ENCODE results near the gene POLG2. TPM values are rescaled to one million over a fixed set of nuclear protein-coding genes. Genes with fewer than 3 reads are reported as not detected.
"Not testable (repeated sequence)": the region's sequence is repeated elsewhere in the genome, so short reads cannot be mapped to it uniquely, and the experiment has no call there.

POLG2 gene
- total RNA-seq, 1 experiment from 2014 or later, result 29.1 TPM

- DNase-seq (ENCODE audit: extremely low read depth, low read depth), result peak; percentile 98
Observed at GRCh38 chr17:64506201-64506575, 9.3 kb upstream of the POLG2 start, which contains the start of gene DDX5. DDX5 (minus strand) TSS chr17:64506289; CDS start chr17:64506119, 170 bp downstream.

DNA sequence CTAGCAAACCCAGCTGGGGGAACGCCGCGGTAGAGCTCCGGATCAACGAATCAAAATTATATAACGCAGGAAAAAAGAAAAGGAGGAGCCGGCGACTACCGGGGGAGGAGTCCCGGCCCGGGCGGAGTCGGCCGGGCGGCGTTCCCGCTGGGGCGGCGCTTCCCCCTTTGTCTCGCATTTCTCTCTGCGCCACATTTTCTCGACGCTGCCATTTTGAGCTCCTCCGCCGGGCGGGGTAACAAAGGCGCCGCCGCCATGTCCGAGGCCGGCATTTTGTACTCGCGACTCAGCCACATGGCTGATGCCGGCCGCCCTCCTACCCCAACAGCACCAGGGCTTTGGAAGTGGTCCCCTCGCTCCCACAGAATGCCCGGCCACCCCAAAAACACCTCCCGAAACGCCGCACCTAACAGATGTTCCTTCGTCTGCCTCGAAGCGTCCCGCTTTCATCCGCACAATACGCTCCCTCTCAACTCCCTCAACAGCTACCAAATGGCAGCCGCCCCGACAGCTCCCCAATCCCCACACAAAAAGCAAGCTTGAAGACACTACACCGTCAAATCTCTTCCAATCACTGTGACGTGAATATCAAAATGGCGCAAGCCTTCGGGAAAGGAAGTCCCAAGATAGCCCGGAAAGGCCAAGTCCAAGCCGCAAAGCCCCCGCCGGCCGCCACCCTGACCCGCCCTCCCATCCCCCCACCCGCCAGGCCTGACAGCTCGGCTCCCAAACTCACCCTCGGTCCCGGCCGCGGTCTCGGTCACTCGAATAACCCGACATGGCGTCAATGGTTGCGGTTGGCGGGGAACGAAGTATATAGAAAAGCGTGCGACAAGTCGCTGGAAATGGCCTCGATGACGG, 8.7 kb upstream of the POLG2 start:
- peak; percentile 83 for DNase-seq (ENCODE audit: extremely low read depth, low read depth)

DNA sequence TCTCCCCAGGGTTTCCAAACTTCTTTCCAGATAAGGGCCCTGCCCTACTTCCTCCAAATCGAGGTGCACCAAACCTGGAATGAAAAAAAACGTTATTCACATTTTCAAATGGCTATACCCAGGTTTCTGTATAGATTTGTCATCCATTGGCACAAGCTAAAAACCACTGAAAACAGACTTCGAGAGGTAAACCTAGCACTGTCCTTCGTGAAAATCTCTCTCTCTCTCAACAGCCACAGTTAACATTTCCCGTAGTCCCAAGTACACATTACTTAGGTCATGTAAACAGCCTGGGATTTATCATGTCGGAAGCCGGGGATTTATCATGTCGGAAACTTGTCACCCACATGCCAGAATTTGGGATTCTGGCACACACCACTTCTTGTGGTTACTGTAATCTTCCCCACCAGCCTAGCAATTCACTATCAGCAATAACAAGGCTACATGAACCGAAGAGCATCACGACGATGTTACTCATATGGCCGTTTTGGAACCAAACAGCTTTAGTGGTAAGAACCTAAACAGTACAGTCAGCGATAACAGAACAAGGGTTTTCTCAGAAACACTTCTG, 8.0 kb upstream of the POLG2 start:
- peak; percentile 56 for DNase-seq (ENCODE audit: extremely low read depth, low read depth)

DNA sequence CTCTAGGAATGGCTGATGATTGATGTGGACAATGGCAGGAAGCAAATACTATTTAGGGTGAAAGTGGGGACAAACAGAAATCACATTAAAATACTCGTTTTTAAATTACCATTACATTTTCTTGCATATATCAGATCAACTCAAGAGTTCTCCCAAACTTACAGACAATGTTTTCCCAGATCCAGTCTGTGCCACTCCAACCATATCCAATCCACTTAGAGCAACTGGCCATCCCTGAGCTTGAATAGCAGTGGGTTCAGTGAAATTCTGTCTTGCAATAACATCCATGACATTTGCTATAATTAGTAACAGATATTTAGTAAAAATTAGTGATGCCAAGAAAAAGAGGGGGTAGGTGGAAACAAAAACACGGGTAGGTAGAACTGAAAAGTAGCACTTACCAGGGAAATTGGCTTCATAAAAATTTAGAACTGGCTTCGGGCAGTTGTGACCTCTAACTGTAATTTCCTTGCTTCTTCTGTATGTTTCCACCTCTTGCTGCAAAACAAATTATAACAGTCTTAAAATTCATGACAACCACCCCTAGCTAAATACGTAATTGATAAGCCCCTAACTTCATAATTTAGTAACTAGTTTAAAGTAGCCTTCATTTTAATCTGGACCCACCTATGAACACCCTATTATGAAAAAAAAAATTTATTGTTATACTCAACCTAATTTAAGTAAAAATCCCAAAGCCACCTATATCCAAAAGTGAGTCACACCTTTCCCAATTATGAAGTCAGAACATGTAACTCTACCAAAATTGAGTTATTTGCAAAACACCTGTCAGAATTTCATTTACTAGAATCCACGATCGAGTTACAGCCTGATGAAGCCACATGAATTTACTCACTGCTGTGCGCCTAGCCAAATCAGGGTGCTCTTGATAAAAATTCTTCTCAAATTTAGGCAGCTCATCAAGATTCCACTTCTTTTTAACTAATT, 7.2 kb upstream of the POLG2 start:
- no peak for DNase-seq (ENCODE audit: extremely low read depth, low read depth)

DNA sequence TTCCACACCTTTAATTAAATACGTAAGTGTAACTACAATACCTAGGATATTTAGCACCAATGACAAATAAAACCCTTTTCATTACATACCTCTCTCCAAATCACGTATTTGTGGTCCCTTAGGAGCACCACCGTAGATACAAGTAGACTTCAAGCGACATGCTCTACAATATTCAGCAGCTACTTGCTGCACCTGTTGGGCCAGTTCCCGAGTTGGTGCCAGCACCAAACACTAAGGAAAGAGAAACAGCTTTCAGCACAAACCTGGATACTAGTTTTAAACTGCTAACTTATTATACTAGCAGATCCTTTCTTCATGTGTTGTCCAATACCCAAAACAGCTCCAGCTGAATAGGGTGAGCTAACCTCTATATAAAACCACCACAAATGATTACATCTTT, 6.5 kb upstream of the POLG2 start:
- DNase-seq (ENCODE audit: extremely low read depth, low read depth), result no peak

DNA sequence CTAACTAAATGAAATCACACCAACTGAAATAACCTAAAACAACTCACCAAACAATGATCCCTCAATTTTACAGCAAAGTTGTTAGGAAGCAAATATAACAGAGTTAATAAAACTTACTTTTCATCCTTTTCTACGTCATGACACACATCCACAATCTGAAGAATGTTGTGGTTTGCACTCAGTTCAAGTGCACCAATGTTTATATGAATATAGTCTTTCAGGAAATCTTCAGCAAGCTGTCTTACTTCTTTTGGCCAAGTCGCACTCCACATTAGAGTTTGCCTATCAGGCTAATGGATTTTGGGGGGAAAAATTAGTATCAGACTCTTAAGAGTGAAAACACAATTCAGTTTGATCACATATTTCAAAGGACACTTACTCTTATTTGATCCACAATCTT, 6.0 kb upstream of the POLG2 start:
- no peak for DNase-seq (ENCODE audit: extremely low read depth, low read depth)

DNA sequence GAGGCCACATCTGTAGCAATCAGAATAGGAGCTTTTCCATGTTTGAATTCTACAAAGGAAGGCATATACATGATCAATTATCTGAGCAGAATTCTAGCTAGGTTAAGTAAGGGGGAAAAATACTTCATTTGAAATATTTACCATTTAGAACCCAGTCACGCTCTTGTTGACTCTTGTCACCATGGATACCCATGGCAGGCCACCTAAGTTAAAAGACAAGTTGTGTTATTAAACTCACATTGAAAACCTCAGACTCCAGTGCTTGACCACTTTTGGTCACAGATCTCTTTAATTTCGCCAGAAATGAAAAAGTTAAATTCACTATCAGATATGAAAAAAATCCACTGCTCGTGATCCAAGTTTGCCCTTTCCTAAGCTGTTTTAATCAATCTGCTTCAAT, 5.2 kb upstream of the POLG2 start:
- DNase-seq (ENCODE audit: extremely low read depth, low read depth), result no peak

DNA sequence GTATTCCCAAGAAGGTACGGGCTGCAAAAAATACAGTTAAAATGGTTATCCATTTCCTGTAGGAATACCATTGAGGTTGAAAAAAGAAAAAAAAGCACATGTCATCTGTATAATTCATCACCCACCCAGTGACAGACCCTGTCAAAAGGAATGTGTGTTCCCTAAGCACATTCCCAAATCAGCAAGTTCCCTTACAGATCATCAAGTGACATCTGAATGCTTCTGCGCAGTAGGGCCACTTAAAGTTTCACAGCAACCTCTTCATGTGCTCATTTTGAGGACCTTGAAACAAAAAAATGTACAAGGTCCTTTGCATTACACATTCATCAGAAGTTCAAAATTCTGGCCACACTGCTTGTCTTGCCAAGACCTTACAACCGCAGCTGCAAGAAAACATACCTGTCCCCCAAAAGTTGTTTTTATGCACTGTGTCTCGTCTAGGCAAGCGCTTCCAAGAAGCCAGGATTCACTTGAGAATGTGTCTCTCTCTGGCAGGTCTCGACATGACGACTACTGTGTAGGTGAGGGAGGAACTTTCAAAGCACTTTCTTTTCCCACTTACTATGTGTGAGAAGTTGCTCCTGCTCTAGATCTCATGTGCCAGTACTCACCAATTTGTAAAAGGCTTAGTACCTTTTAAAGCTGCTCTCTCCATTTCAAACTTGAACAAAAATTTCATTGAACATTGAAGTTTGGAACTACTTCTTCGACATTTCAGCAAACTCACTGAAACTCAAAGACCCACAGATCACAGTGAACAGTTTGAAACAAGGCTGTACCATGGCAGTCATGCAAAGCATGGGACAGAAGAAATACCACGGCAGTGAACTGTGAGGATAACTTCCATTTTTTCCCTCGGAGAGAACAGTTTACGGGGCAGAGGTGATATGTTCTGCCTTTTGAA, 4.3 kb upstream of the POLG2 start:
- DNase-seq (ENCODE audit: extremely low read depth, low read depth), result no peak

- DNase-seq (ENCODE audit: extremely low read depth, low read depth), result no peak
Observed at GRCh38 chr17:64500487-64500859, 3.6 kb upstream of the POLG2 start.

DNA sequence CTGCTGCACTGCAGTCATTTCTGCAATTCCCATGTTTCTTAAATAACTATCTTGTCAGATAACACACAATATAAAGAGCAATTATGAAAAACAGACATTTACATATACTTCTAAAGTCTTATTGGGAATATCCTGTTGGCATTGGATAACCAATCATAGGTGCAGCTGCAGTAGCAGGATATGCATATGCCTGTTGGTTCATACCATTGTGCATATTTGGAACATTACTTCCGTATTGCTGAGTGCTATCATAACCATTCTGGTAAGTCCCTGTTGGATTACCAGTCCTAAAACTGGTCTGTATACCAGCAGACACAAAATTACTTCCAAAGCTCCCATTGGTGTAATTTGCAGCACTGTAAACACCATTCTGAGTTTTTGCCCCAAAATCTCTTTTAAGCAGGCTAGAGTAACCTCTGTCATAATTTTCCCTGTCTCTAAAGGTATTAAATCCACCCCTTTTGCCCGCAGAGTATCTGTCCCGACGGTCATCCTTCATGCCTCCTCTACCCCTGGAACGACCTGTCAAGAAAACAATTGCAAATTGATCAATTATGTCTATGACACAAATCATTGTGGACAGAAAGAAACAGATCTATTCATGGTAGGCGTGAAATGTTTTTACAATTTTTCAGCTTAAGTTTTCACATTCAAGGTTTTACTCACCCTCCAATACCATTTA, 3.1 kb upstream of the POLG2 start:
- DNase-seq (ENCODE audit: extremely low read depth, low read depth), result no peak

GRCh38 chr17:64498308-64499203, 1.7 kb upstream of the POLG2 start:
- no peak for DNase-seq (ENCODE audit: extremely low read depth, low read depth)

DNA sequence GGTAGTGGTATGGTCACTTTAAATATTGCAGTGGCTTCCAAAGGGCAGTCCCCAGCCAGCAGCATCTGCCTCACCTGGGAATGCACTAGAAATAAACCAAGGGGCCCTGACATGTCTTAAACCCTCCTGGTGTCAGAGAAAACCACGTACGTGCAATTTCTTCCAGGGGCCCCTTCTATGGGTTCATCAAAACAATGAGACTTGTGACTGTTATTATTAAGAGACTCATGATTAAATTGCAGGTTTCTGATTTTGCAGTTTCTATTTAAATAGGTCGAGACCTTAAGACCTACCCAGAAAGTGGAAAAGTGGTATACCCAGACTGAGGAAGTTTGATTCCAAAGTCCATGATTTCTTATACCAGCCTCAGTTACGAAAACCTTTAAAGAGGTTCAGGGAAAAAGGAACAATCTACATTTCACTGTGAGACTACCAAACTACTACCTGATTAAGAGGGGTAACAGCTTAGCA, 746 bp upstream of the POLG2 start:
- no peak for DNase-seq (ENCODE audit: extremely low read depth, low read depth)

- DNase-seq (ENCODE audit: extremely low read depth, low read depth), result no peak
Observed at GRCh38 chr17:64496348-64496785, 487 bp downstream of the POLG2 start.

GRCh38 chr17:64495300-64495699, 1.6 kb downstream of the POLG2 start:
- DNase-seq (ENCODE audit: extremely low read depth, low read depth), result not testable (repeated sequence)

DNA sequence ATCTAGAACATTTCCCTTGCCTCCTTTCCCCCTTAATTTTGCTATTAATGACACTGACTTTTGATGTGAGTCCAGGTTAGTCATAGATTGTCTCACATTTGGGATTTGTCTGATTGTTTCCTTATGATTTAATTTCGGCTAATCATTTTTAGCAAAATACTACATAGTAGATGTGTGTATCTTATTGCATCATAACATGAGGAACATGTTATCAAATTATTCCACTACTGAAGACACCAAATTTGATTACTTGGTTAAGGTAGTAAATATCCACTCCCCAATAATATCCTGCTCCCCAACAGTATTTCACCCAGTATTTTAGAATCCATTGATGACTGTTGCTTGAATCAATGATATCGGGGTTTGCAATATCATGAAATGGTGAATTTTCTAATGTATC, 2.7 kb downstream of the POLG2 start:
- DNase-seq (ENCODE audit: extremely low read depth, low read depth), result no peak

- DNase-seq (ENCODE audit: extremely low read depth, low read depth), result no peak
Observed at GRCh38 chr17:64492481-64493109, 4.3 kb downstream of the POLG2 start.

- DNase-seq (ENCODE audit: extremely low read depth, low read depth), result no peak
Observed at GRCh38 chr17:64491994-64492393, 4.9 kb downstream of the POLG2 start.
